GM10847 (cell line): ENCODE measurements around the gene HSPA1B.

Source experiments
- POLR2A ChIP-seq: IDR thresholded peaks from 2 replicates; pipeline ENCODE4 v1.6.1; 2011; ENCODE audit not compliant: insufficient read length; ENCODE audit errors: extremely low read depth

Gene HSPA1B

DNA sequence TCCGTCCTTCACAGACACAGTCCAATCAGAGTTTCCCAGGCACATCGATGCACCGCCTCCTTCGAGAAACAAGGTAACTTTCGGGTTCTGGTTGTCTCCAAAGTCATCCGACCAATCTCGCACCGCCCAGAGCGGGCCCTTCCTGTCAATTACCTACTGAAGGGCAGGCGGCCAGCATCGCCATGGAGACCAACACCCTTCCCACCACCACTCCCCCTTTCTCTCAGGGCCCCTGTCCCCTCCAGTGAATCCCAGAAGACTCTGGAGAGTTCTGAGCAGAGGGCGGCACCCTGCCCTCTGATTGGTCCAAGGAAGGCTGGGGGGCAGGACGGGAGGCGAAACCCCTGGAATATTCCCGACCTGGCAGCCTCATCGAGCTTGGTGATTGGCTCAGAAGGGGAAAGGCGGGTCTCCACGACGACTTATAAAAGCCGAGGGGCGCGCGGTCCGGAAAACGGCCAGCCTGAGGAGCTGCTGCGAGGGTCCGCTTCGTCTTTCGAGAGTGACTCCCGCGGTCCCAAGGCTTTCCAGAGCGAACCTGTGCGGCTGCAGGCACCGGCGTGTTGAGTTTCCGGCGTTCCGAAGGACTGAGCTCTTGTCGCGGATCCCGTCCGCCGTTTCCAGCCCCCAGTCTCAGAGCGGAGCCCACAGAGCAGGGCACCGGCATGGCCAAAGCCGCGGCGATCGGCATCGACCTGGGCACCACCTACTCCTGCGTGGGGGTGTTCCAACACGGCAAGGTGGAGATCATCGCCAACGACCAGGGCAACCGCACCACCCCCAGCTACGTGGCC is at the start of gene HSPA1B:
Gene HSPA1B, plus strand, starts transcription at position 453 of the 794 bp plus-strand sequence. Its CDS starts 213 bp downstream, at position 666.
- TF ChIP-seq POLR2A, result peak; percentile 98

DNA sequence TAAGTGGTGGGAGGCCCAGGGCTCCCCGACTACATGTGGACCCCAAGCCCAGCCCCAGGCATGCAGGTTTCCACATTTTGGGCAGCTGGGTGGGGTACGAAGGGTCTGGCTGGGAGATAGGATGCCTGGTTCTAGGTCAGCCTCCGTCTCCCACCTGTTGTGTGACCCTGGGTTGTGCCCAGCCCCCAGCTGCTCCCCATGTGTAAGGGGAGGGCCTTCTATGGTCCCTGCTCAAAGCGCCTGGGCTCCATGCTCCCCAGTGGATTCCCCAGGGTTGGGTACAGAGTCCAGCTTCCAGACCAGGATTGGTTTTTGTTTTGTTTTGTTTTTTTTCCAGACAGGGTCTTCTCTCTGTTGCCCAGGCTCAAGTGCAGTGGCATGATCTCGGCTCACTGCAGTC is 49.3 kb upstream of the HSPA1B start:
- no peak for TF ChIP-seq POLR2A

DNA sequence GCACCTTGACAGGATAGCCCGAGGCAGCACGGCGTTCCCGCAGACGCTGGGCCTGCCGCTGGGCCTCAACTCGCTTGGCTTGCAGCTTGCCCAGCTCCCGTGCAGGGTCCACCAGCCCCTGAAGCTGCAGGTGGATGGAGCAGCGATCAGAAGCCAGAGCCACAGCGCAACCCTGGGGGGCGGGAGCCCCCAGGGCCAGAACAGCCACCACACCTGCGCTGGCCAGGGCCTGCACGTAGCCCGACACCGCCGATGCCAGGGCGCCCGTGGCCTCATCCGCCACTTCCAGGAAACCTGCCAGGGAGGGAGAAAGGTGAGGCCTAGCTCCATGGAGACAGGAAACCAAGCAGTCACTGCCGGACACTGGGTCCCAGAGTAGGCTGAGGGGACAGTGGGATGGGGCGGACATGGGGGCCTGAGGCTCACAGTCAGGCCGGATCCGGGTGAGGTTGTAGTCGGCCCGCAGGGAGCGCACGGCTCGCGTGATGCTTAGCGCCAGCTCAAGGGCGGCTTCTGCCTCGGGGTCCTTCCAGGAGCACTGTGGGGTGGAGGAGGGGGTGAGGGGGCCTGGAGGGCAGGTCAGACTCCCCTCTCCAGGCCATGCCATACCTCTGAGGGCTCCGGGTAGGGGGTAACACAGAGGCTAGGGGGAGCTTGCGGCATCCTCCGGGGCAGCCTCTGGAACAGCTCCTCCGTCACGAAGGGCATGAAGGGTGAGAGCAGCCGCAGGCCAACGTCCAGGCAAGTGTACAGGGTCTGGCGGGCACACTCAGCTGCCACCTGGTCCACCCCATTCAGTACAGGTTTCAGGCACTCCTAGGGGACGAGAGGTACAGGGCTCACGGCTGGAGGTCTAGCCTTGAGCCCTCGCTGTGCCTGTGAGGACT is 48.3 kb upstream of the HSPA1B start:
- TF ChIP-seq POLR2A, result no peak

DNA sequence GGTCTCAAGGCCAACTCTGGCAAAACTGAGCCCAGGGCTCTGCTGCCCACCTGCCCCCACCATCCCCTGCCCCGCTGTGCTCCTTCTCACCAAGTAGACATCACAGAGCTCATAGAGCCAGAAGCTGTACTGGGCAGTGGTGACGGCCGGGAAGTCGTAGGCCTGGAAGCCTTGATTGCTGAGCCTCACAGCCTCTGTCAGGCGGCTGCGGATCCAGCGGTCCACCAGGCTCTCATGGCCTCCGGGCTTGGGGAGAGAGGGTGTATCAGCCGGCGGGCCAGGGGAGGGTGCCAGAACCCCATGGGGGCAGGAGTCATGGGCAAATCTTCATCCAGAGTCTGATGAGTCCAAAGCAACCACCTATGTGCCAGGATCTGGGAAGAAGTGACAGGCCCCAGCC is 47.6 kb upstream of the HSPA1B start:
- TF ChIP-seq POLR2A, result no peak

DNA sequence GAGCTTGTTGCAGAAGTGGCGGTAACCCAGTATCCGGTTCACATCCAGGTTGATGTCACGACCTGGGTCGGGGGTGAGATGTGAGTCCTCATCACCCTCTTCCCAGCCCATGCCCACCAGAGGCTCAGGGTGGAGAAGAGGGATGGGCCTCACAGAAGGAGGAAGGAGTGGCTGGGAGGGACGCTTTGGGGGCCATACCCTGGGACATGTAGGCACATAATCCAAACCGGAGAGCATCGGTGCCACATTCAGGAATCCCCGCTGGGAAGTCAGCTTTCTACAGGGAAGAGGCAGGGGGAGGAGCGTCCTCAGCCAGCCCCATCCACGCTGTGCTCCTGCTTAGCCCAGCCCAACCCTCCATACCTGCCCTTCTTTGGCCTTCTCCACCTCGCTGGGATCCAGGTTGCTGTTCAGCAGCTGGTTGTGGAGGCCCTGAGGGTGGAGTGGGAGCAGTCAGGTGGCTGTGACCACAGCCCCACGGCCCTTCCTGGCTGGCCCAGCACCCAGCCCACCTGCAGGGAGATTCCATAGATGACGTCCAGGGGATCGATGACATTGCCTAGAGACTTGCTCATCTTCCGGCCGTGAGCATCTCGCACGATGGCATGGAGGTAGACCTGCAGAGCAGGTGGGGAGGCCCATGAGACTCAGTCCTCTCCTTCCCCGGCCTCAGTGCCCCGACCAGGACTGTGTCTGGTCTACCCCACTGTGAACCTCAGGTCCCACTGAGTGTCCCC is 46.9 kb upstream of the HSPA1B start:
- no peak for TF ChIP-seq POLR2A

DNA sequence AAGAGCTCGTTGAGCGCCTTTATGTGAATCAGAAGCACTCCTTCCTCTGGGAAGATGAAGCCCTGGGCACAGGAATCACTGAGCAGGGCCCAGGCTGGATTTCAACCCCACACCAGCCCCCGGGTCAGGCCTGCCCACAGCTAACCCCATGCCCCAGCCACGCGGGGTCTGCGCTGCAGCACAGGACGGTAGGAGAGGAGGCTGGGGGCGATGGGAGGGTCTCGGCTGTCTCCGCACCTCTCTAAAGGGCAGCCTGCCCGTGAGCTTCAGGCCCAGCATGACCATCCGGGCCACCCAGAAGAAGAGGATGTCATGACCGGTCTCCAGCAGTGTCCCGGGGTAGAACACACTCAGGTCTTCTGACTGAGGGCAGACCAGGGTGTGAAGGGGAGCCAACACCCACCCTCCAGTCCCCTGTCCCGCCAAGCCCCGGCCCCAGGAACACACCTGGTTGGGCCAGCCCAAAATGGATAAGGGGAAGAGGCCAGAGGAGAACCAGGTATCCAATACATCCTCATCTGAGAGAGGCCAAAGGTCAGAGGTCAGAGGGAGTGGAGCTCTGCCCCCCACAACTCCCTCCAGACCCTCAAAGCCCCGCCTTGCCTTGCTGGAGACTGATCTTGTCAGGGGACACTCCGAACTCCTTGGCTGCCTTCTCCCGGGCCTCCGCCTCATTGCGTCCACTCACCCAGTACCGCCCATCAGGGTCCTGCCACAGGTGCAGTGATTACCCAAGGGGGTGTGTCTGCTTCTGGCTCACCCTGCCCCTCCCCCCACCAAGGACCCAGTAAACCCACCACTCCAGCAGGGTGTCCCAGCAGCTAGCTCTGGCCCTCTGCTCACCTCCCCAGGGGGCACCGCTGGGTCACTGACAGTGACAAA is 46.1 kb upstream of the HSPA1B start:
- no peak for TF ChIP-seq POLR2A

DNA sequence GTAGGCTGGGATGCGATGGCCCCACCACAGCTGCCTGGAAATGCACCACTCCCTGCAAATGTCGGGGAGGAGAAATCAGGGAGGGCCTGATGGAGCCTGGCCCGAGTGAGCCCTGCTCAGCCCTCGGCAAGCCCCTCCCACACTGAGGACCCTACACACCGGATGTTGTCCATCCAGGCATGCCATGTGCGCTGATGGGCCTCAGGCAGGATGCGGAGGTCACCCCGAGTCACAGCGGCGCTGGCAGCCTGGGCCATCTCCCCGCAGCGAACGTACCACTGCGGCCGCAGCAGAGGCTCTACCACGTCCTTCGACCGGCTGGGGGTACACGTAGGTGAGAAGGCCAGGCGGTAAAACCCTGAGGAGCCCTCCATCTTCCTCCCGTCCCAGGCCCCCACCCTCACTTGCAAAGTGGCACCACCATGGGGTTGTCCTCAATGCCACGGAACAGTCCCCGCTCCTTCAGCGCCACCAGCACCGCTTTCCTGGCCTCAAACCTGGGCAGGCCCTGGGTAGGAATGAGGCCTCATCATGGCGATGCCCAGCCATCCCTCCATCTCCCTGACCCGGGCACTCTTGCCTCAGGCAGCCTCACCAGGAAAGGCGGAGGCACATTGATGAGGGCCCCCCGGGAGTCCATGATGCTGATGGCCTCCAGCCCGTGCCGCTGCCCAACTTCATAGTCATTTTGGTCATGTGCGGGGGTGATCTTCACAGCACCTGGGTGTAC is 45.2 kb upstream of the HSPA1B start:
- no peak for TF ChIP-seq POLR2A

DNA sequence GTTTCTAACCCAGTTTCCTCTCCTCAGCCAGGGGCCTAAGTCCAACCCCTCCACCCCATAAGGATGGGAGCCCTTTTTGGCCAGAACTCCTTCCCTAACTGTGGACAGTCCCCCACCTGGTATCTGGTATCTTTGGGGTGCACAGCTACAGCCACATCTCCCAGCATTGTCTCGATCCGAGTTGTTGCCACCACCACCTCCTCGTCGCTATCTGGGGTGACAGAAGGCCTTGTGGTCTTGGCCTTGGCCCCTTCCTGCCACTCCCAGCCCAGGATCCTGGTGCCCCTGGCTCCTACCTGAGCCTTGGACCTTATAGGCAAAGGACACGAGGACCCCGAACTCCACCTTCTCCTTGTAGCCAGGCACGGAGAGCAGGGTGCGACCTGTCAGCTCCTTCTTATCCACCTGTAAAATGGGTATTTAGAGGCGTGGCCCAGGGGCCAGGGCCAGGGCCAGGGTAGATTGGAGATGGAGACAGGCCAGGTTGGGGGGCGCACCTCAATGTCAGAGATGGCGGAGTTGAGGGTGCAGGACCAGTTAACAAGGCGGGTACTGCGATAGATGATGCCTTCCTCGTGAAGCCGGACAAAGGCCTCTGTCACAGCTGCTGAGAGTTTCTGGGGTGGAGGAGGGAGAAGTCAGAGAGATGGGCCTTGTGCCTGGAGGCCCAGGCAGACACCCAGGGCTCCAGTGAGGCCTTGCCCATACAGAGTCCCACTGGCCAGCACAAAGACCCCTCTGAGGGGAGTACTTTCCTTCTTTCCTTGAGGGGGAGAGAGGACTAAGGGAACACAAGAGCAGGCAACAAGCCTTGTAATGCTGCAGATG is 43.2 kb upstream of the HSPA1B start:
- TF ChIP-seq POLR2A, result no peak

DNA sequence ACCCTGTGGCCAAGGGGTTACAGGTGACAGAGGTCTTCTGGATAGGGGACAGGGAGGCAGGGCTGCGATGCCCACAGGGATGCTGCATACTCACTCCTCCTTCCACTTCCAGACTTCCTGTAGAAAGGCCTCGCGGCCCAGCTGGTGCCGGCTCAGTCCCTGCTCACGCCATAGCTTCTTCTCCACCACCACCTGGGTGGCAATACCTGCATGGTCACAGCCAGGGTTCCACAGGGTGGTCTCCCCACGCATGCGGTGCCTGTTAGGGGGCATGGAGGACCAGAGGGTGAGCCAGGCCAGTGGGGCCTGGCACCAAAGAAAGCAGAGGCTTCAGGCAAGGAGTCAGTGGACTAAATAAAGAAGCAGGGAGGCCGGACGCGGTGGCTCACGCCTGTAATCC is 42.1 kb upstream of the HSPA1B start:
- no peak for TF ChIP-seq POLR2A

DNA sequence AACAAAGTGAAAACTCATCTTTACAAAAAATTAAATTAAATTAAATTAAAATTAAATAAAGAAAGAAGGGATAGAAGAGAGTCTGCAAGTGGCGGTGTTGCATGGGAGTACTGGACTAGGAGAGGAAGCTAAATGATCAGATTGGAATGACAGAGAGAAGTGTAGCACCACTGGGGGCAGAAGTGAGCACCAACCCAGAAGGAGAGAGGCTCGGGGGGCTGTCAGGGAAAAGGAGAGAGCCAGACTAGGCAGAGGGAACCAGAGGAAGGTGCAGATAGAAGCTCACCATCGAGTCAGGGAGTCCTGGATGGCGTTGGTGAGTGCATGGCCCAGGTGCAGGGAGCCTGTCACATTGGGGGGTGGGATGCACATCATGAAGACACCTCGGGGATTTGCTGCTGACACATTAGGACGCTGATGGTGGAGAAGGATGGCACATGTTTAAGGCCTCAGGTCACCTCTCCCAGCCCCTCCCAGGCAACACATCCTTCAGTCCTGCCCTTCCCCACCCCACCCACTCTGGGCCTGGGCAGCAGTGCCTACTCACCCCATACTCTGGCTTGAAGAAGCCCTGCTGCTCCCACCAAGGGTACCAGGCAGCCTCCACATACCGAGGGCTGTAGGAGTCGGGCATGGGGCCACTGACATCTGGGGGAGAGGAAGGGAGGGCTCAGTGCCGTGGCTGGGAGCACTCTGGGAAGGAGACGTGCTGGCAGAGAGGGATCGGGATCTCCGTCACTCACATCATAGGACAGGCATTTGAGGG is 36.0 kb upstream of the HSPA1B start:
- TF ChIP-seq POLR2A, result no peak

DNA sequence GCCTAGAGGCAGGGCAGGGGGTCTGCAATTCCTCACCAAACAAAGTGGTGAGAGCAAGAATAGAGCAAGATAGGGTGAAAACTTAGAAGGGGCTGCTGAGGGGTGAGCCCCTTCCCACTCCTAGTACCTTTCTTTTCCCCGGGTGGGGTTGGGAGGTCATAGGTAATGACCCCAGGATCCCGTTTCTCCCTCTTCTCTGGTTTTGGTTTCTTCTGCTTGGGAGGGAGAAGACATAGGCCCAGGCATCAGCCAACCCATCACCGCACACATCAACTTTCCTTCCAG is 35.5 kb upstream of the HSPA1B start:
- TF ChIP-seq POLR2A, result no peak

DNA sequence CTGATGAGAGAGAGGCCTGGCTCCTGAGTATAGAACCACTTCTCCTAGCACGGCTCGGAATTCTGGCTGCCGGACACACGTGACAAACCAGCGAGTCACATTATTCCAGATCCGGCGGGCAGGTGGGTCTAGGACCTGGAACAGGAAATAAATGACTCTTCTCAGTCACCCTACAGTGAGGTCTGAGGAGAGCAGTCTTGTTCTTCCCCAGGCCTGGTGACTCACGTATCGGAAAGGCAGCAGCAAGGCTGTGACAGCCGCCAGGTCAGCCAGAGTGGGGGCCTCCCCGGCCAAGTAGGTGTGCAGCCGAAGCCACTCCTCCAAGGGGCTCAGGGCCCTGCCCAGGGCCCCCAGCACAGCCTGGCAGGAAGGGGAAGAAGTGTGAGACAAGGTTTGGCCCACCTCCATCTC is 34.8 kb upstream of the HSPA1B start:
- no peak for TF ChIP-seq POLR2A
